UCSD-AML1 (cell line): ENCODE results near the gene GJB6.
"Not testable (repeated sequence)": the region's sequence is repeated elsewhere in the genome, so short reads cannot be mapped to it uniquely, and the experiment has no call there.

ENCODE experiments used
- DNase-seq: peaks from one replicate; lab custom pipeline; 2025; ENCODE audit not compliant: unreplicated experiment; lab: John Stamatoyannopoulos, UW

GJB6 gene

DNA sequence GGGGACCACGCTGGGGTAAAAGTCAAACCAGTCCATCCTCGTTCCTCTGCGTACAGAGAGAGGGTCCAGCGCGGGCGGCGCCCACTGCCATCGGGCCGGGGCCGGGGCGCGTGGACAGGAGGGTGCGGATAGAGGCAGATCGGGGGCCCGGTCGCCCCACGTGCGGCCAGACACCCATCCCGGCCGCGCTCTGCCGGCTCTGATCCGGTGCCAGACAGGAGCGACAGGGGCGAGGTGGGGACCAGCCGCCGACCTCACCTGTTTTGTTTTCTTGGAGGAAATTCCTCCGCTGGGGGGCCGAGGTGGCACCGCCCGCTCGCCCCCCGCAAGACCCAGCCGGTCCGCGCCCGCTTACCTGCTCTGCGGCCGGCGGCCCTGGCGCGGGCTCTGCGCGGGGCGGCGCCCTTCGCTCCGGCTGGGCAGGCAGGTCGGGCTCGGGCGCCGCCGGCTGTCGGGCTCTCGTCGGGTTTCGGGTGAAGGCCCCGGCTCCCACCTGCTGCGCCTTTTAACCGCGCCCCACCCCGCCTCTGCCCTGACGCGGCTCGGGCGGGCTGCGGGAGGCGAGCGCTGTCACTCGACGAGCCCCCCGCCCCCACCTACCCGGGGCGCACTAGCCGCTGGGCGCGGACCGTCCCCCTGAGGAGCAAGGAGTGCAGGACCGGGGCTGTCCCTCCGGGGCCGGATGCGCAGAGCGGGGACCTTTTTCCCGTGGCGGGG, at the start of gene GJB6:
TSS of gene GJB6 (minus strand) at position 481 of the 717 bp plus-strand sequence. CDS start 8,839 bp downstream, outside the sequence.
- DNase-seq: no peak

DNA sequence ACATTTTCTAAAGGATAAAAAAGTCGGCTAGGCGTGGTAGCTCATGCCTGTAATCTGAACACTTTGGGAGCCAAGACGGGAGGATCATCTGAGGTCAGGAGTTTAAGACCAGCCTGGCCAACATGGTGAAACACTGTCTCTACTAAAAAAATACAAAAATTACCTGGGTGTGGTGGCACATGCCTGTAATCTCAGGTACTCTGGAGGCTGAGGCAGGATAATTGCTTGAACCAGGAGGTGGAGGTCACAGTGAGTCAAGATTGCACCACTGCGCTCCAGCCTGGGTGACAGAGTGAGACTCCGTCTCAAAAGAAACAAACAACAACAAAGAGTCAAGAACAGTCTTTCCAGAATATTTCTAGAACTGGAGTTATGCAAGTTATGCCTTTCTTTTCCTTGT, 44.8 kb upstream of the GJB6 start:
- not testable (repeated sequence) for DNase-seq

DNA sequence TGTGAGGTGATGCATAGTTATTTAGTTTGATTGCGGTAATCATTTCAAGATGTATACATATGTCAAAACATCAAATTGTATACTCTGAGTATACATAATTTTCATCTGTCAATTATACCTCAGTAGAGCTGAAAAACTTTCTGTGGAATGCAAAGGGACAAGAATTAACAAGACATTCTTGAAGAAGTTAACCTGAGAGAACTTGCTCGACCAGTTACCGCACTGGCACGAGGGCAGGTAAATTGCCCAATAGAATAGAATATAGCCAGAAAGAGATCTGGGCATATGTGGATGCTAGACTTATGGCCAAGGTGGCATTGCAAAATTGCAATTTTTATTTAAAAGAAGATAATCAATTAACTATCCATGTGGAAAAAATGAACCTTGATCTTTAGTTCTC, 42.3 kb upstream of the GJB6 start:
- no peak for DNase-seq

DNA sequence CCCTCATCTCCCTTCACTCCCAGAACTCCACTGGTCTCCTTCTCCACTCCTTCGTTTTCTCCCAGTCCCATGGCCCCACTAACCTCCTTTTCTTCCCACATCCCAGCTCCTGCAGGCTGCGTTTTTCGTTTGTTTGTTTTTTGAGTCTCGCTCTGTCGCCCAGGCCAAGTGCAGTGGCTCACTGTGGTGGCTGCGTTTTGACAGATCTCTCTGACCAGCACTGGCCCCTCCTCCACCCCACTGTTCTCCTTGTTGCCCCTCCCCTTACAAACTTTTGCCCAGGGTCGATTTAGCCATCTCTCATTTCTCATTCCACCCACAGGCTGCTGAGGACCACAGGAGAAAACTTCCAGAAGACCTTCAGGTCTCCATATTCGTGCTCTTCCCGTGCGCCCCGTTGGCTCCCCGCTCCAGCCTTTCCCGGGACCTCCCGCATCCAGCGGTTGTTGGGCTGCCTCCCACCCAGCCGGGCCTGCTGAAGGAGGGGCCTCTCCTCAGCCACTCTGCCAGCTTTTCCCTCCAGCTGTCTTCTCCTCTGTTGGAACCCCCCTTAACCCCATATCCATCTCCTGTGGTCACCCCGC, 40.6 kb upstream of the GJB6 start:
- no peak for DNase-seq

DNA sequence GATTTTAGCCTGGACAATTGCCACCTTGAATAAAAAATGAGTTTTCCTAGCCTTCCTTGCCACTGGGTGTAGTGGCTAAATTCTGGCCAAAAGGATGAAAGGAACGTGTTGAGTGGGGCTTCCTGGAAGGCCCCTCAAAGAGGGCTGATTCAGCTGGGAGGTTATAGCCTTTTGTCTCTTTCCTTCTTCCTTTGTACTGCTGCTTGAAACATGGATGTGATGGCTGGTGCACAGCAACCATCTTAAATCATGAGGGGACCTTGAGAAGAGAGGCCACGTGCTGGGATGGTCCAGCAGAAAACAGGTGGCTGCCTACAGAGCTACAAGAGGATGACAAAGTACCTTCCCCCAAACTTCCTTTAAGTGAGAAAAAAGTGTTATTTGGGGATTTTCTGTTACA, 40.0 kb upstream of the GJB6 start:
- no peak for DNase-seq

DNA sequence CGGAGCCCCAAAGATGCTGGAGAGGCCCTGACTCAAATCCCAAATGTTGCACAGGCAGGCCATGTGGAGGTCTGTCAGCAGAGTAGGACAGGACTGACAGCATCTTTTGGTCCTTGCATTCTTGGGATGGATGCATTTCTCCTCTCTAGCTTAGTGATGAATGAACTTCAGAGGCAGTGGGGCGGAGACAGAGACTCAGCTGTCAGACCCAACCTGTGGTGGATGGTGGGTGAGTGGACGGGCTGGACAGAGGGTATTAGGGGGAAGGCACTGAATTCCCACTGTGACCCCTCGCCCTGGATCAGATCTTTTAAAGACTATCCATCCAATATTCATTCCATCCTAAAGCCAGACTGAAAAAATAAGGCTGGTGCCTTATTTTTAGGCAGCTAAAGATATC, 39.3 kb upstream of the GJB6 start:
- DNase-seq: no peak

DNA sequence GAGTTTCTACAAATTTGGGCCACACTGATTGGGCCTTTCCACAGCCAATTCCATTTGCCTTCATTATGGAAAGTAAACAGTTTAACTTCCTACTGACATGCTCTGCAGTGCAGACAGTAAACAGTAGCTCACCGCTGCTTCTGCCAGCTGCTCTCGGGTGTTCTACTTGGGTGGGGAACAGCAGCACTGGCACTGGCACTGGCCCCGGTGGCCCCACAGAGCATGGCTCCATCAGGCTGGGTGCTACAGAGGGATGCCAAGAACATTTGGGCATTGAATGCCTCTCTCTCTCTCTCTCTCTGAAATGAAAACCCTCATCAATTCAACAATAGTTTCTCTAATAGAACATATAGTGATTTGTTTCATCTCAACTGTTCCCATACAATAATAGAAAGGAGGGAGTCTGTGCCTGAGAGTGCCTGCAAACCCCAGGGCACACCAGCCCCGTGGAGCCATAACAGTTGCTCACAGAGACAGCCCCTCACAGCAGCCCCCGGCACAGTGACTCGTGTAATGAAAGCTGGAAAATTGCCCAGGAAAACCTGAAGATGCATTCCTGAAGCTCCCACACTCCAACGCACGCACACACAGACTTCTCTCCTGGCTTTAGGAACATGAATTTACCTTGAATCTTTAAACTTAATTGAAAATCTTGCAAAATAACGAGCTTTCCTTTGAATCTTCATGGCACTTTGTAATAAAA, 38.2 kb upstream of the GJB6 start:
- no peak for DNase-seq

DNA sequence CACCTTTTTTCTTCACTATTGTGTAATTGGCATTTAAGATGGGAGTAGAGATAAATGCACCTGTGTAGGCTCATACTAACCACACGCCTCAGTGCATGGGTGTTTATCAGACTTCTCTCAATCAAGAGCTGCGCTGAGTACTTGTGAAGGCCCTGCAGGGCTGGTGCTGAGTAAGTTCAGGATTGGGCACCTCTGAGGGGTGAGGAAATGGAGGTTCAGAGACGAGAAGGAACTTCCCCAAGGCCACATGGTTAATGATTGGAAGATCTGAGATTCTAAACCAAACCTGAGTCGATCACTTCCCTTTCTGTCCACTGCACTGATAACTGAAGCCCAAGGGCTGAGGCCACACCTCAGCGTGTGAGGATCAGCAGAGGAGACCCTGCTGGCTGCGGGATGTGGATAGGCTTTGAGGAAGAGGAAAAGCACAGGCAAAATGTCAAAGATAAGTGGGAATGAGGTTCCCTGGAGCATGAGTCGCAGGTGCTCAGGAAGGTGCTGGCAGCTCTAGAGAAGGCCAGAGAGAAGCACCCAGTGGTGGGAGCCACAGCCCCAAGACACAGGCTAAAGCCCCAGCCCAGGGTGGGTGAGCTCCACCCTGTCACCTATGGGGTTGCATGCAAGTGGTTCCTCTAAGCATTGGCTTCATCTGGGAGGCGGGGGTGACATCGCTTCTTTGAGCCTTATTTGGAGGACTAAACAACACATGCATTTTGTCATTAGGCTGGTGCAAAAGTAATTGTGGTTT, 32.3 kb upstream of the GJB6 start:
- no peak for DNase-seq

DNA sequence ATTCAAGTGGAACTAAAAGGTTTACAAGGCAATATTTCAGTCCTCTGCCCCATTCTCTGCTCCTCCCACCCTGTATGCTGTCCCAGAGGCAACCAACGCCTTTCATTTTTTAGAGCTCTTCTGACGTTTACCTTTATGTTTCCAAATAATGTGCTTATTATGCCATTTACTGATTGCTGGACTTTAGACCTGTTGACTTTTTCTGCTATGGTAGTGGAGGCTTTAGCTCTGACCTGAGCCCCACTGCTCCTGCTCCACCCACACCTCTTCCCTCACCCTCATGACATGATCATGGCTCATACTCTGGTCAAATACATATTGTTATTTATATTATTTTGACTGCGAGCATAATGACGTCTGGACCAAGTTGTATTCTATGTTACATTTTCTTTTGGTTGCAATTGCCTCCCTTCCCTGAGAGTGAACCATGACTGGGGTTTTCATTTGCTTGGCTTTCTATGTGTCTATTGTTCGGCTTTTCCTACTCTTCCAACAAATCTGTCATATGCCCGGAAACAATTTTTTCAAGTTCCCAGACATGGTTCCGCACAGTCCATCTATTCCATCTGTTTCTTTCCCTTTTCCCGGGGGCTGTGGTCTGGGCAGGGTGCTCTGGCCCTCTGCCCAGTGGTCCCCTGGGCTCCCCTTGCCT, 31.4 kb upstream of the GJB6 start:
- no peak for DNase-seq

DNA sequence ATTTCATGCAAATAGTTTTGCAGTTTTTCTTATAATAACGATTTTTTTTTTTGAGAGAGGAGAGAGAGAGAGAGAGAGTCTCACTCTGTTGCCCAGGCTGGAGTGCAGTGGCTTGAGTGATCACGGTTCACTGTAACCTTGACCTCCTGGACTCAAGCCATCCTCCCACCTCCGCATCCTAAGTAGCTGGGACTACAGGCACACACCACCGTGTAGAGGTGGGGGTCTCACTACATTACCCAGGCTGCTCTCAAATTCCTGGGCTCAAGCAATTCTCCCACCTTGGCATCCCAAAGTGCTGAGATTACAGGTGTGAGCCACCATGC, 26.8 kb upstream of the GJB6 start:
- no peak for DNase-seq

DNA sequence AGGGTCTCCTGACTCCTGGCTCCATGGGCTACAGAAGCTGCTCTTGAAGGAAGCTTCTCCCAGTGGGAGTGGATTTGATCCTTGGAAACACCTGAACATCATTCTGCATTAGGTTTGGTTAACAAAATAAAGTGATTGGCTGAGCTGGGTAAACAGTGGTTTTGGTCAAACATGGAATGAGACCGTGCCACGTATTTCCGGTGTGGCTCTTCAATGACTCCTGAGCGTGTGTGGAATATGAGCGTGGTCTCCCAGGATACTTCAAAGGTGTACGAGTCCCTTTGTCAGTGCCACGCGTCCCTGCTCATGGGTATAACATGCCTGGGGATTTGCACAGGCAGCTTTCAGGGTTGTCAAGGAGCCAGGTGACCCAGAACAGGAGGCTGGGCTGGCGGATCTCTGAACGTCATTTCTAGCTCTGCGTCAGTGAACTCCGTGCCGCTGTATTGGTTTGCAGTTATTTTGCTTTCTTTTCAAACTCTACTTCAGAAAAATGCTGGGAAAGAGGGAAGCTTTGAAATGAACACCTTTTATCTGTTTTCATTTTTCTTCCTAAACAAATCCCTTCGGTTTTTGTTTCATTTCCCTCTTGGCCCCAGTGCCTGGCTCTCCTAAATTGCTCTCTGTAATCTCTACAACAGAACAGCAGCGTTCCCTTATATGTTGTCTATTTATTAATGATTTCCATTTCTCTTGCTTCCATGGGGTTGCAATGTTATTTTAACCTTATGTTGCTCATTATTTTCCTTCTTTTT, 26.3 kb upstream of the GJB6 start:
- DNase-seq: no peak

DNA sequence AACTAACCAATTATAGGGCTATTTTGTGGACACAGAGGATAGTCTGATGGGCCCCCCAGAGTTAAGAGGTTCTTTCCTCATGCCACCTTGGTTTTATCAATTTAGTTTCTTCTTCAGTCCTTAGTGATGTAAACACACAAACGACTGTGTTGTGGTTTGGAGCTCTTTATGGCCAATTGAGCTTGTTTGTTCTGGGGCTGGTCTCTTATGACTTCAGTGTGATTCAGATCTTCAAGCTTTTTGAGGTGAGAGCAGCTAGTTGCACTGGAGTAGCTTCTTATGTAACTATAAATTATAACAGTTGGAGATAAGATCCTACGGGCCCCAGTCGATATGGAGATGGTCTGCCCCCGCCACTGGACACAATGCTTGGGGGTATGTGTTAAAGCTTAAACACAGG, 22.0 kb upstream of the GJB6 start:
- DNase-seq: no peak

DNA sequence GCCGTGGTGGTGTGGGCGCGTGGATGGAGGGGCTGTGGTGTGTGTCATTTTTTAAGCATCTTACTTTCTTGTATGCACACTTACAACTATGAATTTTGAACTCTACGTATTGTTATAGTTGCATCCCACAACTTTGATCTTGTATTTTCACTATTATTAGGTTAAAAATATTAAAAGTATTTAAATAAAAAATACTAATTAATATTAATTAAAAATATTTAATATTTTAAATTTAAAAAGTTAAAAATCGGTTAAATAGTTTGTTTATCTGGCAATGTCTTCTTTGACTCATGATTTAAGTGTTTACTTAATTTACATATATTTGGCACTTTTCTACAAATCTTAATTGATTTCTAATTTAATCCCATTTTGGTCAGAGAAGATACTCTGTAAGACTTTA, 17.8 kb upstream of the GJB6 start:
- no peak for DNase-seq

DNA sequence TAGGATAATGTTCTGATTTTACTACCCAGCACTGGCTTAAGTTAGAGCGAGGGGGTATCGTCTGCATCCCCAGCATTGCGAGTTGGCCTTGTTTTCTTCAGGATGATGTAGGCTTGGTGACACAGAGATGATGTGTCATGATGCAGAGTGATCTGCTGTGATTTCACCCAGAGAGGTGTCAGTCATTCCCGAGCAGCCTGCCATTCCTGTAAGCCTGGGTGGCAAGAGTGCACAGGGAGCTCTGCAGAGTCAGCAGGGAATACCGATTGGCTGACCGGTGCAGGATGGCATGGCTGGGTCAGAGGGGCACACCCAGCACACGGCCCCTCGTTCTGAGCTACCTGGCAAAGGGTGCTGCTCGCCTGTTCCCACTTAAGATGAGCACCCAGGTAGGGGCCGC, 15.8 kb upstream of the GJB6 start:
- DNase-seq: no peak

DNA sequence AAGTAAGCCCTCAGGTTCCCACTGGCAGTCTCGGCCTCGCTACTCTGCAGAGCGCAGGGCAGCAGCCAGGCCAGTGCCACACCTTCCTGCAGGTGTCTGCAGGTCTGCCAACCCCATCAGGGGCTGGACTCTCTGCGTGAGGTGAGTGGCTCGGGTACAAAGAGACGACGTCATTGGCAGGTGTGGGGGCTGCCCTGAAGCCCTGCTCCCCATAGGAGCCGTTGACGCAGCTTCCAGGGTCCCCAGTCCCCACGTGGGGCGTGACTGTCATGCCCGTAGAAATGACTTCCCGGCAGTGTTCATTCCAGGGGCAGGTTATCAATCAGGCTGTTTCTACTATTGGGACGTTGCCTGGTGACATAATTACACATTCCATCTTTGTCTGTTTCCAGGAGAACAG, 15.3 kb upstream of the GJB6 start:
- DNase-seq: no peak

DNA sequence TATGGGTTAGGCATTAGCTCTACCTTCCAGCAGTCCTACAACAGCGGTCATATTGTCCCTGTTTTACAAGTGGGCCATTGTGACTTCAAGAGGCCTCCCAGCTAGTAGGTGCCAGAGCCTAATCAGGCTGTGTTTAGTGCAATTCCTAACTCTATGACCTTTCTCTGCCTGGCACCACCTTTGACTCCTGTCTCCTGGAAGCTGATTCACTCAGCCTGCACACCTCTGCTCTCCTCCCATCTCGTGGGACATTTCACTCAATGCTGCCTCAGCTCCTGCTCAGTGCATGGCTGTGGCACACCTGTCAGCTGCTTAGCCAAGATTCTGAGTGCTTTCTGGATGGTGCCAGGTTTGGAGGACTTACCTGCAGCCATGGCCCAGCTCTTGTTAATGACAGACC, 9.5 kb upstream of the GJB6 start:
- DNase-seq: no peak

DNA sequence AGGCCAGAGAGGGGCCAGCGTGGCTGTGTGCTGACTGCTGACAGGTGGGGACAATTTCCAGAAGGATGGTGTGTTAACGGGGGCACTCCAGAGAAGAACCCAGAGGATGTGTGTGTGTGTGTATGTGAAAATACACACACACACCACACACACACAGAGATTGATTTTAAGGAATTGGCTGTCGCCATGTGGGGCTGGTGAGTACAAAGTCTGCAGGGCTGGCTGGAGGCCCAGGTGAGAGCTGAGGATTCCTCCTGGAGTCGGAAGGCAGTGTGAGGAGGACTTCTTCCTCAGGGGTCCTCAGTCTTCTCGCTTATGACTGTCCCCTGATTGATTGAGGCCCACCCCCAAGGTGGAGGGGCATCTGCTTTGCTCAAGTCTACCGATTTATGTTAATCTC, 7.6 kb upstream of the GJB6 start:
- DNase-seq: no peak

DNA sequence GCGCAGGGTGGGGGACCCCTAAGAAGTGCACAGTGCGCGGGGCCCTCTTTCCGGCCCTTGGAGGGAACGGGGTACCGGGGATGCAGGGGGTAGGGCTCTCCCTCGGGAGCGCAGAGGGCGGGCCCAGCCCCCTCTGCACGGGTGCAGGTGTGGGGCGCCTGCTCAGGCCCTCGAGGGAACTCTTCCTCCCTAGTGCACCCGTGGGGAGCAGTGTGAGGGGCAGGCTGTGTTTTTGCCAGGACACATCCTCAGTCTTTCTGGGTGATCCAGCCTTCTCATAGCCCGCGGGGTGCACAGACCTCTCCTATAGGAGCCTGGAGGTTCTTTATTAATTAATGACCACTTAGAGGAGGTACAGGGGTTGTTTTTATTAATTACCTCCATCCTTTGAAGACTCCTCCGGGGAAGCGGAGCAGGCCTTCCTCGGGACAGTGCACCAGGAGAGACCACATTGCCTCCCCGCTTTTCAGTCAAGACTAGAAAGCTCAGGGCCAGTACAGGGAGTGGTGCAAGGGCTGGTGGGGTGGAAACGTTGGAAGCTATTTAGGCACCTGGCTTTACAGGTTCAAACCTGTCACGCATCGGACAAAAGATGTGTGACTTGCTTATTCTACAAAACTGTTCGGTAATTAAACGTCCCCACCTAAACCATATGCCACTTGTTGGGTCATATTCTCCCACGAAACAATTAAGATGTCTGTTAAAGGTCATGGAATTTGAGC, 598 bp upstream of the GJB6 start:
- no peak for DNase-seq

DNA sequence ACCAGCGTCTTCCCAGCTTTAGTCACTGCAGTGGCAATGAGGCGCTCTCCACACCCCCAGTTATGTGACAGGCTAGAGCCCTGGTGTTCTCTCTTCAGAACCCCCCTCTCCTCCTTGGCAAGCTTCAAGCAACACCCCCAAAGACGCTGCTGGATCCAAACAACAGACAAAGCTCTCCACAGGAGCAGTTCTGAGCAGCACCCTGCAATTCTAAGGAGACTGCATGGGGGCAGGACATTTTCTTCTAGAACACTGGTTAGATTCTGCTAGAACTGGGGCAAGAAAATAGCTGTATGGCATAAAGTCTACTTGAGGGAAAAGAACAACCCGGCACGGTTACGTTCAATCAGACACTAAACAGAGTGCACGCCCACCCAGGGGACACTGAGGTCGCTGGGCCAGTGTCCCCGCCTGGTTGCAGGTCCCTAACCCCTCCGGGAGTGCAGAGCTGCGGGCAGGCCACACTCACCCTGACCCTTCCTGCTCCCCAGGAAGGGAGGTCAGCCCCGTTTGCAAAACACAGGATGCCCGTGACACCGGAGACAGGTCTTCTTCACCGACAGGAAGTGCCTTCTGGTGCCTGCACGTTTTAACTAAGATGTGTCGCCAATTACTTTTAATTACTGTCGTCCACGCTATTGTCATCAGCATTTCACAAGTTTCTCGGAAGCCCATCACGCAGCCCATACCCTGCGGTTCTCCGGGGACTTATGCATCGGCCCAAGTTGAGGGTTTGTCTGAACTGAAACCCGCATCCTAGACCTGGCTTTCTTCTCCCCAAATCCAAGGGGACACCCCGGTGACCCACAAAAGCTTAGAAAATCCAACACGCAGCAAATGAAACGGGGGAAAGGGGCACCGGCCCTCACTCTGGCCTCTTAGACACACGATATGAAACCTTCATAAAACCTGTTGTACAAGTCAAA, 943 bp downstream of the GJB6 start:
- DNase-seq: no peak
